Activated CD8-positive, alpha-beta memory T cell treated with anti-CD3 and anti-CD28 coated beads for 48 hours (primary cell): Measurements from ENCODE around the gene TMEM266.

ENCODE experiments used
- DNase-seq, 3 experiments: peaks; one replicate each; pipeline ENCODE4 v3.0.0-alpha.2; 2020; ENCODE audit warnings: low read depth in 2 of 3, low spot score in 2 of 3

The TMEM266 gene

DNA sequence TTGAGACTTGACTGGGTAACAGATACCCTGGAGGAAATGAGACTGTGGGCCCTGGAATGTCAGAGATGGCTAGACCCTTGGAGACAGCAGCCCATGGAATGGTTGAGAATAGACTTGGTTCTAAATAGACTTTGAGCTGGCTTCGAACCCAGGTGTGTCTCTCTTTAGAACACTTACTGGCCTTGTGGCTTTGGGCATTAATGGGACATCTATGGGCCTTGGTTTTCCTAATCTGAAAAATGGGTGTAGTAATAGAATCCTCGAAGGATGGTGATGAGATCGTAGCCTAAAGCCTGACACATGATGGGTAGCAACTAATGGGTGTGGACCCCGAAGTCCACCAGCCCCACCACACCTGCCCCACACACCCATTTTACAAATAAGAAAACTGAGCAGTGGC lies 119.2 kb downstream of the TMEM266 start:
- DNase-seq: no peak

DNA sequence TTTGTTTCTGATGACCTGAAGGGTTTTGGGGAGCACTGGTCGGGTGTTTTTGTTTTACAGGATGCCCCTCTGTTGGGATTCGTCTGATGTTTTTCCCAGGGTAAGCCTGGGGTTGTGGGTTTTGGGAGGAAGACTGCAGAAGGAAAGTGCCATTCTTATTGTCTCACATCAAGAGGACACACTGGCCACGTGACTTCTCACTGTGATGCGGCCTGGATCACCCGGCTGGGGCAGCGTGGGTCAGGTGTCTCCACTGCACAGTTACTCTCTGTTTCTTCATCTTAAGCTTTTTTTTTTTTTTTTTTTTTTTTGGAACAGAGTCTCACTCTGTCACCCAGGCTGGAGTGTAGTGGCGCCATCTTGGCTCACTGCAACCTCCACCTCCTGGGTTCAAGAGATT lies 120.5 kb downstream of the TMEM266 start:
- no peak for DNase-seq

DNA sequence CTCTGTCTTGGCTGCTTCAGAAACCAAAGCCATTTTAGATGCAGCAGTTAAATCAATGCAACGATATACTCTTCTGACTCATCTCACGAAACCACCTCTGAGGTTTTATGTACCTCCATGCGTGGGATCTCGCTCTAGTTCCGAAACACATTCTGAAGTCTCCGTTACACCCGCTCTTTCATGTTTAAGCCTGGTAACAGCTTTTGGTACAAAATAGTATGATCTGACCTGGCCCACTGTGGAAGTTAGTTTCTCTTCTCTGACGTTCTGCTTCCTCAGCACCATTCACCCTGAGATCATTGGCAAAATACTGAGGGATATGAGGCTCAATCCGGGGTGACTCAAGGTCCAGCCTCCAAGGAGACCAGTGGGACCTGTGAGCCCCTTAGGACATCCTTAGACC lies 121.9 kb downstream of the TMEM266 start:
- DNase-seq: no peak

DNA sequence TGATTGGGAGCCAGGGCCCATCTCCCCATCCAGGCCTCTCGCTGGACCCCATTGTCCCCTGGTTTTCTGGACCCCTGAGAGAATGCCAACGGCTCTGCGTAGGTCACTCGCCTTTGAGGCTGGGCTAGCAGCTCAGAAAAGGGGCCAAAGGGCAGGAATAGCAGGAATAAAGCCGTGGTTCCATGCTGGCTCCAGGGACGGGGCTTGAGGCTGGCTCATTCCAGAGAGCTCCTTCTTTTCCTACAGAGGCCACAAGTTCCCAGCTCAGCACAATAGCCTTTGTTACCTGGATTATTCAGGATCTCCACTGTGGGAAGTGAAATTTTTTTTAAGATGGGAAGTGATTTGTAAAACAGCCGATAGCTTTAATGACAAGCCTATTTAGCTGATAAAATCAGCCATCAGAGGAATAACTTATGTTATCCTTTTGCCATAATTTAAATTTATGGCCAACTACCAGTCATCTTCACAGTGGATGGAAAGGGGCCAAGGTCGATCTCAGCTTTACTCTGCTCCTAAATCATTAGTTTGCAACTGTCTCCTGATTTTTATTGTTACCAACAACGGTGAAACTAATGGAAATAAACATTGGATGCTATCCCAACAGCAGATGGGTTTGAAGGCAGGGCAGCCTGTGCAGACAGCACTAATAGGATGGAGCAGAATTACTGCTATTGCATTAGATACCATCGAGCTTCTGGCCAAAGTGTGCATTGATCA lies 124.3 kb downstream of the TMEM266 start:
- DNase-seq: no peak

DNA sequence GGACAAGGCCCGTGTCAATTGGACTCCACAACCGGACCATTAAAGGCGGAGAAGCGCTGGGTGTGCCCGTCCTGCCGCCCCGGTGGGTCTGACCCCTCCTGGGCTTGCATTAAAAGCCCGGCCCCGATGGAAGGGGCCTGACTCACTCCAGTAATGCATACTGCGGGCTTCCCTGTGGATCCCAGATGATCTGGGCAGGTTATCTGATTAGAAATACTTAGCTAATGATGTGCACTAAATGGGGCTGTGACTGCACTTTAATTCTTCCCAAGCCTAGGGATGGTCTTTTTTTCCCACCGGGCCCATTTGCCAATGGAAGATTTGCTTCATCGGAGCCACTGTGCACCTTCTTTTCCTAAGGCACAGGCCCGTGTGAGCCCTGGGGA lies 124.9 kb downstream of the TMEM266 start:
- DNase-seq: no peak

DNA sequence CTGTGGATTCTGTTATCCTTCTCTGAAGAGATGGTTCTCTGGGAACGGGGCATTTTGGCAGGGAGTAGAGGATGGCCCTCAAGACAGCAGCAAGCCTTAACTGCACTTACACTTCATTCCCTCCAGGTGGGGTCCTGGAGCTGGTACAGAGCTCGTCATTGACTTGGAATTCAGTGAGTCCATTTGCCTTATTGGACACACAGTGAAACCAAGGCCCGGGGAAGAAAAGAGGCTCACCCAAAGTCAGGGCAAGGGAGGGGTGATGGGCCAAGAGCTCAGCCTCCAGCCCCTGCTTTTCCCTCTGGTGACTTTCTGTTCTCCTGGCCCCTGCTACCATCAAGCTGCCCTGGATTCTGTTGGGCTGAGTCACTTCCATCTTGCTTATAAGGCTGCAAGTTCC lies 125.9 kb downstream of the TMEM266 start:
- no peak for DNase-seq

DNA sequence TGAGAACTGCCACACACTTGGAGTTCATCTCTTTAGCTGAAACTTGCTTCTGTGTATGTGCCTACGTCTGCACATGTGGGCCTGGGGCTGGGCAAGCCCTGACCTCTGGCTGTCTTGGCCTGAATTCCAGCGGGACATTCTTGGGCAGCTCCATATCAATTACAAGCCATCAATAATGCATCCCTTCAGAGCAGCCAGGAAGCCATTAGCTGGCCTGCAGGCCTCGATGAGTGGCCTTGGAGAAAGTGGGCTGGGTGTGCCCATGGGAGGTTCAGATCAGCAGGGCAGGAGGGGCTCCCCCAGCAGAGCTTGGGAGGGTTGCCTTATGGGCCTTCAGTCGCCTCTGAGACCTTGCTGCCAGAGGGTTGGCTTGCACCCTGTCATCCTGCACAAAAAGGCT lies 127.4 kb downstream of the TMEM266 start:
- no peak for DNase-seq

DNA sequence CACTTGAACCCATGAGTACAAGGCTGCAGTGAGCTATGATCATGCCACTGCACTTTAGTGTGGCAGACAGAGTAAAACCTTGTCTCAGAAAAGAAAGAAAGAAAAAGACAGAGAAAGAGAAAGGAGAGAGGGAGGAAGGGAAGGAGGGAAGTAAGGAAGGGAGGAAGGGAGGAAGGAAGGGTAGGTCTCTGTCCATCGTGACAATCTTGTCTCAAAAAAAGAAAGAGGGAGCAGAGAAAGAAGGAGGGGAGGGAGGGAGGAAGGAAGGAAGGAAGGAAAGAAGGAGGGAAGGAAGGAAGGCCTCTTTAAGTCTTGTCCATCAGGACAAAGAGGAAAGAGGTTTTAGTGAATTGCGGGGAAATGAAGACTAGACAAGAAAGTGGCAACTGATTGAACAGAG lies 129.3 kb downstream of the TMEM266 start:
- no peak for DNase-seq

DNA sequence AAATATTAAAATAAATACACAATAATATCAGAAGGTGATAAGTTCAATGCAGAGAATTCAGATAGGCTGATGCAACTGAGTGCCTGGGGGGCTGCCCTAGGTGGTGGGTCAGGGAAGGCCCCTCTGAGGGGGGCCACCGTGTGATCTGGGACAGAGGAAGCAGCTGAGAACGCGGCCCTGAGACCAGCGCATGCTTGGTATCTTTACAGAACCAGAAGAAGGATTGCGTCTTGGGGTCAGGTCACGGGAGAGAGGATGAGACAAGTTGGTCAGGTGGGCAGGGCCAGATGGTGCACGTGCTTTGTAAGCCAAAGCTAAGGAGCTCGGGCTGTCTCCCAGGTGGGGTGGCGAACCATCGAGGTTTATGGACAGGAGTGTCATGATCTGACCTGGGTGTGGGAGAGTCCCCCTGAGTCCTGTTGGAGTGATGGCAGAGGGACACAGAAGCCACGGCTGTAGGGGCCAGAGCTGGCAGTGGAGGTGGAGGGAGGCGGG lies 130.3 kb downstream of the TMEM266 start:
- DNase-seq: no peak

DNA sequence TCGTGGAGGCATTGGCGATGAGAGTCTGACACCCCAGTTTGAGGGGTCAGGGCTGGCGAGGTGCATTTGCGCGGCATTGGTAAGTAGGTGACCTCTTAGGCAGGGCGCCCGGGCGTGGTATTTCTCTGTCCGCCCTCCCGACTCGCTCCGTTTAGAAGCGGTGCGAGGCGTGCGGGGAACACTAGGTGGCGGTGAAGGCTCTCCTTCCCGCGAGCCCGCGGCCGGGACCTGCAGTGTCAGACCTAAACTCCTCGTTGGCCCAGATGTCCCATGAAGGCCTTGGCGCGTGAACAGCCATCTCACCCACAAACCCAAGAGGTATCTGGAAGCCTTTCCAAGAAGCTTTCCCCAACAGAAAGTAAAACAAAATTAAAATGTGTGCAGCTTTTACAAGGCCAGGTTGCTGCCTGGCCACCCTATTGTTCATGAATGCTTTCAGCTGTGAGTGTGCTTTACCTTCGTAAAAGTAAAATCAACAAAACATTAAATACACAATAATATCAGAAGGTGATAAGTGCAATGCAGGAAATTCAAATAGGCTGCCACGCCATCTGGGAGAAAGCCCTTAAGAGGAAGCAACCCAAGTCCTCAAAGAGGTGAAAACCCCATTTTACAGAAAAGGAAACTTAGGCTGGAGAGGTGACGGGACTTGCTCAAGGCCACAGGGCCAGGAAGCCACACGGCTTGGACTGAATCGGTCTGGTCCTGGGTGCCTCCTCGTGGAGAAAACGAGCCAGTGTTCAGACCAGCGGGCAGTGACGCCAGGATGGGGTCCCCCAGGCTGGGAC lies 131.2 kb downstream of the TMEM266 start:
- peak; percentile 47 to 59 (median 54) for DNase-seq

DNA sequence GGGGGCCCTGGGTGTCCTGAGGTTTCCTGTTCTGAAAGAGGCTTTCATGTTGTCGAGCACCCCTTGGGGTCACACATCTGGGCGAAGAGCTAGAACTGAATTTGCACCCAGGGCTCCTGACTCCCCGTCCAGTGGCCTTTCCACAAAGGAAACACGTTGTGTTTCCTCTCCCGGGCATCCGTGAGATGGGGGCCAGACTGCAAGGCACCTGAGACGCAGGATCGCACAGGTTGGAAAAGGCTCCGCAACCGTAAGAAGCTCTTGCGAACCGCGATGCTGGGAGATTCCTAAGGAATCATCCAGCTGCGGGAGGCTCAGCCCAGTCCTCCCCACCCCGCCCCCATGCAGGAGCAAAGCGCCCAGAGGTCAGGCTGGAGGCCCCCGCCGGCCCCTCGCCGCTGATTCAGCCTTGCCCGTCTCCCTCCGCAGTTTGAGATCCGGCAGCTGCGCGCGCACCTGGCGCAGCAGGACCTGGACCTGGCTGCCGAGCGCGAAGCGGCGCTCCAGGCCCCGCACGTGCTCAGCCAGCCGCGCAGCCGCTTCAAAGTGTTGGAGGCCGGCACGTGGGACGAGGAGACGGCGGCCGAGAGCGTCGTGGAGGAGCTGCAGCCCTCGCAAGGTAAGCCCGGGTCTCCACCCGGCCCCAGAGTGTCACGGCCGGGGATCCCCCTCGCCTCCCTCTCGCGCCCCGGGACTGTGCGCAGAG lies 131.9 kb downstream of the TMEM266 start:
- DNase-seq: no peak

DNA sequence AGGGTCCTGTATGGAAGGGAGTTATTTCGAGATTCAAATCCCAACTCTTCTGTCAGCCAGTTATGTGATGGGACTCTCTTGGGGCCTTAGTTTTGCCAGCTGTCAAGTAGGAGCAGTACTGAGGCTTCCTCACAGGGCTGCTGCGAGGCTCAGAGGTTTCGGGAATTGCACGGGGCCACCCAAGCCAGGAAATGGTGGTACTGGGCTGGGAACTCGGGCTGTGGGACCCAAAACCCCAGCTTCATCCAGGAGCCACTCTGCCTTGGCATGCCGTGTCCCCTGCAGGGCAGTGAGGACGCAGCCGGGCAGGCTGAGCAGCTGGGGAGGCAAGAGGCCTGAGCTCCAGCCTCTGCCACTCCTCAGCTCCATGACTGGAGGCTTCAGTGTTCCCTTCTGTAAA lies 132.9 kb downstream of the TMEM266 start:
- no peak for DNase-seq

DNA sequence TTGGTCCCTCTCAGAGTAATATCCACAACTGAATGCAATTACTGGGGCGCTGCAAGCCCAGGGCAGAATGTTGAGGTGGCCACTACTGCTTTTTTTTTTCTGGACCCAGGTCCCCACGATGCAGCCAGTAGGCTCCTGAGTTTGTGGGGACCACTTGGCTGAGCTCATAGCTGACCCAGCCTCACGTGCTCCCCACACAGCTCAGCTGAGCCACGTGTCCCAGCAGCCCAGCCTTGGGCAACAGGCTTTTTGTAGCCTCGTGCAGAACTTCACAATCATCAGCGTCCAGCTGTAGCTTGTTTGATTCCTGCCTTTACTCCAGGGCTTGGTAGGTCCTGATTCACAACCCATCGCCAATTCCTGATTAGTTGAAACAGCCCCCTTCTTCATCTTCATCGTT lies 134.1 kb downstream of the TMEM266 start:
- DNase-seq: no peak

DNA sequence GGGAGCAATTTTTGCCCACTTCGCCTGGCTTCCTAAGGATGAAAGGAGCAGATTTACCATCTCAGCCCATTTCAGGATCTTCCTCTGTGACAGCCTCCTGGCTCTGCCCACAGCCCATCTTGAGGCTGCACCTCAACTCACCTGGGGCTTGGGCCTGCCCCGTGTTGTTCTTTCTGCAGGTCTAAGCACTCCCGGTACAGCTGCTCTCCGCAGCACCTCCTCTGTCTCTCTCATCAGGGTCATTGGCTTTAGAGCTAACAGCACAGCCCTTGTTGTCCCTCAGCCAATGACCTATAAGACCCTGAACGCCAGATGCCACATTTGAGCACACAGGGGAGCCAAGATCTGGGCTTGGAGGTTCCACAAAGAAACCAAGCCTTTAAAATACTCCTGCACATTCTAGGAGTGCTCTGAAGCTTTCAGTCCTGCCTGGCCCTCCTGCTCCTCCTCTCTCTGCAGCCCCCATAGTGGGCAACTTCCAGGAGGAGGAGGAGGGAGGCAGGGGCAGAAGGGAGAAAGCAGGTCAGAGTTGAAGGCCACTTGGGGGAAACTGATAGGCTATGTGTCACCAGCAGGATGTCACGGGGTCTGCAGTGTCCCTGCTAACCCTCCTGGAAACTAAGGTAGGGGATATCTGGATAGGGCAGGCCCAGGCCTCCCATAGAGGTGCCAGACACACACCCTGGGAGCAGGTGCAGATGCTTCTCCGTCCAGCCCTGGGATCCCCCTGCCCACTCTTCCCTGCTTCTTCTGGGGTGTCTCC lies 135.9 kb downstream of the TMEM266 start:
- DNase-seq: no peak

DNA sequence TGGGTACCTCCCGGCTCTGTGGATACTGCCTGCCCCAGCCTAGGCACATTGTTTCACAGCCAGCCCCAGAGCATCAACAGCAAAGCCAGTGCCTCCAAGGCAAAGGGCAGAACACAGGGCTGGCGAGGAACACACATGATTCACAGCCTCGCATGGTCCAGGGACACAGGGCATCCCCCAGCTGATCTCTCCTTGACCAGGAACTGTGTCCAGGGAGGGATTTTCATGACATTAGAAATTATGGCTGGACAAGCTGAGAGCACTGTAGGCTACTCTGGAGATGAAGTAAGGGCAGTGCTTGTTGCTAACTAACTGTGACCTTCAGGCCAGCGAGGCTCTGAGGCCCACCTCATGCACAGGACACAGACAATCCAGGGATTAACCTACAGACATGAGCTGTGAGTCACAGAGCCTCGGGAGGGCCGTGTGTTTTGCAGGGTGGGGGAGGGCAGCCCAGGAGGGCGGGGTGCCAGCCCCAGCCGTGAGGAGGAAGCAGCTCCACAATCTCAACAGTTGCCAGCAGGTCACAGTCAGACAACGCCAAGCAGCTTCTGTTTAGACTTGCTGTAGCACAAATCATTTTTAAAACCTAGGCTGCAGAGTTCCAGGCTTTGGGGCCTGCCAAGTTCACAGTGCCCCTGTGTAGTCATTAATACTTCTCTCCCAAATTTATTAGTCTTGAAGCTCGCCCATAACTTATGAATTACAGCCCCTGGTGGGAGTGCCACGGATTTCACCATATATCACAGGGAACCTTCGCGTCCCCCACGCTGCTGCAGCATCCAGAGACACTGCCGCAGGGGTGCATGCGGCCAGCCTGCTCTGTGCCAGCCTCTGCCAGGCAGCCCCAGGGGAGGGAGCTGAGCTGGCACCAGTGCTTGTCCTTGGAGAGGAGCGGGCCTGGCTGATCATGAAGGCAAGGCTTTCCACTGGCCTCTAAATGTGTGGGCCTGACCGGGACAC lies 136.8 kb downstream of the TMEM266 start:
- DNase-seq: no peak

DNA sequence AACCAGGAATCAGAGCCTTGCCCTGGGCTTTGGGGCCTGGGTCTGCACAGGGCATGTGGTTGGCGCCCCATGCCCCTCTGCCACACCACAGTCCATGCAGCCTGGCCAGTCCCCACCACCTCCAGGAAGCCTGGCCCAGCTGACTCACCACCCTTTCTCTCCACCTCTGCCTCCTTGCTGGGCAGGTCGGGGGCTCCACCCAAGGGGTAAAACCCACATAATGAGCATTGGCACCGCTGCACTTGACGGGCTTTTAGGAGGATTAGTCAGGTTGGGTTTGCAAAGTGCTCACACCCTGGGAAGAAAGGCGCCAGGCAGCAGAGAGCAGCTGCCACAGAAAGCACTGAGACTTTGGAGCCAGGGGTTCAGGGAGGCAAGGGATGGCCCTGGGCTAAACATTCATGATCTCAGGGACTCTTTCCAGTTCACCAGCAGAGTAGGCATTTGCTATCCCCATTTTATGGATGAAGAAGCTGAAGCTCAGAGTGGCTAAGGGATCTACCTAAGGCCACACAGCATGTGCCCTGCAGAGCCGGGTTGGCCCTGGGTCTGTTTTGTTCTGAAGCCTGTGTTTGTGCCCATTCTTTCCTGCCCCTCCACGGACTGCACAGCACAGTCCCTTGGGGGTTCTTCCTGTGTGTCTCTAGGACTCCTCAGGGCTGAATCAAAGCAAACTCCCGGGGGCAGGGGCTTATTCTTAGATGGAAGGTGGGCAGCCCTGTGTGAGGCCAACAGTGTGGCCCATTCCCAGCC lies 138.1 kb downstream of the TMEM266 start:
- no peak for DNase-seq

DNA sequence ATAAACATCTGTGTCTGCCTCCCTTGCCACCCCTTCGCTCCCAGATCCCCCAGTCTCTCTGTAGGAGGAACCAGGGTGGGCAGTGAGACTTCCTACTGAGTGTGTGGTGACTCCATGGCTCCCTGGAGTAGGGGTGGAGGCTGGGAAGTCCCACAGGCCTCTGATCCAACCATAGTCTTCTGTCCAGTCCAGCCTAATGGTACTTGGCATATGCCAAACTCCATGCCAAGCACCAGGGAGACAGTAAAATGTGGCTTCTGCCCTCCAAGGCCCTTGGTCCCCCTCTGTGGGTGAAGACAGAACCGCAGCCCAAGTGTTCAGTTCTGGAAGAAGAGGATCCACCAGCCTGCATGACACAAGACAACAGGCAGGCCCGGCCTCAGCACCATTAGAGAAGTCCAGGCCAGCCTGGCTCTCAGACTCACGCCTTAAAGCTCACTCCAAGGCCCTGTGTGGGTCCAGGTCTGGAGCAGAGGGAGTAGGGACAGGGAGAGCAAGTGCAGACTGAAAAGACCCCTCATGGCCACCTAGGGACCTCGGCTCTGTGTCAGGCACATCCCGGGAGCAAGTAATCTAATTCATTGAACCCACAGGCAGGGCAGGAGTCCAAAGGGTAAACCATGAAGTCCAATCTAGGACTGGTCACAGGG lies 138.8 kb downstream of the TMEM266 start:
- no peak for DNase-seq

DNA sequence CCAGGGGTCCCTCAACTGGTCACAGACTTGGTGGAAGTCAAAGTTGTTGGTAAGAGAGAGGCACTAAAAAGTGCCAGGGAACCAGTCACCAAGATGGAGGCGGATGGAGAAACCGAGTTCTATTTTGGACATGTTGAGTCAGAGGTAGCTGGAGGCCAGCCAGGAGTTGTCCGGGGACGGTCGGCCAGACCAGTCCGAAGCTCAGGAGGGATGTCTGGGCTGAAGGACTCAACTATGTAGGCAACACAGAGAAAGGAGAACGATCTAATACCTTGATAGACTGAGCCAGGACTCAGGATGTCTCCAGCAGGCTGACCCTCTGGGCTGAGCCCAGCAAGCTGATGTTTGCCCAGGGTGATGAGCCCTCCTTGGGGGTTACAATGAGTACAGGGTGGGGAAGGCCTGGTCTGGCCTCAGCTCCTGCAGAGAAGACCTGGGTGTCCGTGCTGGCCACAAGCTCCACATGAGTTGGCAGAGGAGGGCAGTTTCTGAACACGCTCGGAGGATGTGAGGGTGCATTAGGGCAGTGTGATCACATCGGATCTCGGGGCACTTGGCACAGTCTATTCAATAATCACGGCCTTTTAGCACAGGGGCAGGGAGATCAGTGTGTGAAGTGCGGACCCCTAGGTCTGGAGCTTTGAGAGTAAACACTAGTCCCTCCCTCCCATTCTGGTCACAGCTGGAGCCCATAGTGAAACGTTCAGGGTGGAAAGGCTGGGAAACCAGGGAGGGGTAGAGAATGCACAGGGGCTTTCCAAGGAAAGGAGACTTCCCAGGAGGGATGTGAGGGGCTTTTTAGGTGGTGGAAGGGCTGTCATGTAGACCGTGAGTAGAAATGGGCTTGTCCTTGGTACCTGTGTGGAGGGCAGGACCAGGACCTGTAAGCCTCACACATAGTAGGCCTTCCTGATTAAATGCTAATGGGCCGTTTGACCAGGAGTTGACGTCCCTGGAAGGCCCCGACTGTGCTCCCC lies 139.6 kb downstream of the TMEM266 start:
- no peak for DNase-seq
